Limb (tissue), 2 donors: ENCODE results near the gene XRCC1.

ENCODE experiments used
- DNase-seq, 2 donors: peaks; one replicate each; pipeline ENCODE4 v3.0.0-alpha.2; 2016; ENCODE audit errors: extremely low spot score in 2 of 2

XRCC1 gene, protein sequence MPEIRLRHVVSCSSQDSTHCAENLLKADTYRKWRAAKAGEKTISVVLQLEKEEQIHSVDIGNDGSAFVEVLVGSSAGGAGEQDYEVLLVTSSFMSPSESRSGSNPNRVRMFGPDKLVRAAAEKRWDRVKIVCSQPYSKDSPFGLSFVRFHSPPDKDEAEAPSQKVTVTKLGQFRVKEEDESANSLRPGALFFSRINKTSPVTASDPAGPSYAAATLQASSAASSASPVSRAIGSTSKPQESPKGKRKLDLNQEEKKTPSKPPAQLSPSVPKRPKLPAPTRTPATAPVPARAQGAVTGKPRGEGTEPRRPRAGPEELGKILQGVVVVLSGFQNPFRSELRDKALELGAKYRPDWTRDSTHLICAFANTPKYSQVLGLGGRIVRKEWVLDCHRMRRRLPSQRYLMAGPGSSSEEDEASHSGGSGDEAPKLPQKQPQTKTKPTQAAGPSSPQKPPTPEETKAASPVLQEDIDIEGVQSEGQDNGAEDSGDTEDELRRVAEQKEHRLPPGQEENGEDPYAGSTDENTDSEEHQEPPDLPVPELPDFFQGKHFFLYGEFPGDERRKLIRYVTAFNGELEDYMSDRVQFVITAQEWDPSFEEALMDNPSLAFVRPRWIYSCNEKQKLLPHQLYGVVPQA

DNA sequence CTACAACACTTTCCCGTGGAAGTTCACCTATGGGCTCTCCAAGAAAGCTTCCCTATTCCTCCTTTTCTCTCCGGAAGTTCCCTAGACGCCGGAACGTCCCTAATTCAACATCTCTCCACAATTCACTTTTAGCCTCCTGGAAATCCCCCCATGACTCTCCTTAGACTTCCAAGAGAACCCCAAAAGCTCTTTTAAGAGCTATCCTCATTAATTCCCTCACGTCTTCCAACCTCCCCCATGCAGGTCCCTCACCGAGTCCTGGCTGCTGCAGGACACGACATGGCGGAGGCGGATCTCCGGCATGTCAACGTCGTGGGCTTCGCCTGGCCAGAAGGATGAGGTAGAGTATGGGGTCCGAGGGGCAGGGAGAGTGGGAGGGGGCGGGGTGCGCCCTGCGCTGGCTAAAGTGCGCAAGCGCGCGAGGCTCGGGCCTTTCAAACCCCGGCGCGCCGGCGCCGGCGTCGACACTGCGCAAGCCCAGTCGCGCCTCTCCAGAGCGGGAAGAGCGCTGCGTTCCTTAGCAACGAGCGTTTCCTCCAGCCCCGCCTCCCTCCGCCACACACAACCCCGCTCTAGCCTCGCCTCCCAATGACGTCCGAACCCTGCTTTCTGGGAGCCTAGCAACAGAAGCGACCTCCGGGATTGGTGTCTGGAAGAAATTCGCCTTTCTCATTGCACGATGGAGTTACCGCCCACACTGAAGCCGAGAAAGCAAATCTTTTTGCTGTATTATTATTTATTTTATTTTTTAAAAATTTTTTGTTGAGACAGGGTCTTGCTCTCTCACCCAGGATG, at the start of gene XRCC1, which contains the start of gene PINLYP:
TSS of gene XRCC1 (minus strand) at position 372 of the 795 bp plus-strand sequence. CDS start at position 303, 69 bp downstream.
TSS of gene PINLYP (plus strand) at position 646 of the 795 bp plus-strand sequence. CDS start 1,391 bp downstream, outside the sequence.
- DNase-seq = peak; percentile 98 to 99

DNA sequence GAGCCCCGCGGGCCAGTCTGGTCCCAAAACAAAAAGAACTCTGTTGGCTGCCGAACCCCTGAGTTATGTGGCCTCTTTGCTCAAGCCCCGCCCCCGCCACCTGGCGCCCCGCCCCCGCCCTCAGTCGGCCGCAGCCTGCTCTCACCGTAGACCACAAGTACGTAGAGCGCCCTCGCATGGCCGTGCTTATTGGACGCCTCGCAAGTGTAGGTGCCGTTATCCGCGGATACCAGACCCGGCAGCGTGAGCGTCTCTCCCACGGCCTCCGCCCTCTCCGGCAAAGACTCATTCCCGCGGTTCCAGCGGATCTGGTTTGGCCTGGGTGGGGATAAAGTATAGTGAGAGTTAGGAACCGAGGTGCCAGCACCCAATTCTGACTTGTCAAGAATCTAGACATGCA, 49.6 kb upstream of the XRCC1 start:
- peak in 1 of 2 donors; percentile 59 for DNase-seq

DNA sequence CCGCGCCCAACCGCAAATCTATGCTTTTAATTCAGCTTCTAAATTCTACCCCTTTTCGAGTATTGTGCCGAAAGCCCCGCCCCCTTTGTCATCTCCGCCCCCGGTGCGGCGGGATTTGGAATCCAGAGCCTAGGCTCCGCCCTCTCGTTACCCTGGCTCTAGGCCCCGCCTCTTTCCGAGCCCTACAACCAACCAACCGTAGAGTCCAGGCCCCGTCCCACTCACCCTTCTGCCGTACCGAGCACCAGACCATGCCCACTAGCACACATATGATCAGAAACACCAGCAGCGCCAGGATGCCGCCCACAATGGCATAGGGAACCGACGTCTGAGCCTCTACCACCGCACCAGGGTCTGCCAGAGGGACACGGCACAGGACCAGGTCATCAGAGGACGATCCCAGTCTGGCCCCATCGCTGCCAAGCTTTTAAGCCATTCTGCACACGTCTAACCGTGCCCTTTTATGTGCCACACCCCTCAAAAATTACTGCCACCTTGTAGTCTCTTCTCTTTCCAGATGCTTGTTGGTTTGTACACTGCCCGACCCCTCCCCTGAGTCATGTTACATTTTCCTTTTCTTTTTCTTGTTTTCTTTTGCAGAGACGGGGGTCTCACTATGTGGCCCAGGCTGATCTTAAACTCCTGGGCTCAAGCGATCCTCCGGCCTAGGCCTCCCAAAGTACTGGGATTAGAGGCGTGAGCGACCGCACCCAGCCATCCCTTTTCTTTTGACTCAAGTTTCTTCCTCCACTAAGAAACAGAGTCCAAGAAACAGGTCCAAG, 48.8 kb upstream of the XRCC1 start:
- DNase-seq = no peak

DNA sequence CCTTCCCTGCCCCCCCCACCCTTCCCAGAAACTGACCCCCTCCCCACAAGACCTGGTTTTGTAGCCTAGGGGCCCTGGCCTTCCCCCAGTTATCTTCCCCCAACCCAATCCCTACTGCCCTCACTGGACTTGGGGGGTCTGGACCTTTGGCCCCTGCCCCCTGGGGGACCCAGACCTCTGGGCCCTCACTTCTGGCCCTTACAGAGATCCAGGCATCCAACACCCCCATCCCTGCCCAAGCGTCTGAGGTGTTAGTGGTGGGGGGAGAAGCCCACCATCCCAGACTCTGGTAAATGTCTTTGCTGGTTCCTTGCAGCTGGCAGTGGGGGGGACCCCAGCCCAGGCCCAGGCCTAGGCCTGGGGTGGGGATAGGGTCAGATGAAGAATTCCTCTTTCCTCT, 47.6 kb upstream of the XRCC1 start:
- DNase-seq = no peak

DNA sequence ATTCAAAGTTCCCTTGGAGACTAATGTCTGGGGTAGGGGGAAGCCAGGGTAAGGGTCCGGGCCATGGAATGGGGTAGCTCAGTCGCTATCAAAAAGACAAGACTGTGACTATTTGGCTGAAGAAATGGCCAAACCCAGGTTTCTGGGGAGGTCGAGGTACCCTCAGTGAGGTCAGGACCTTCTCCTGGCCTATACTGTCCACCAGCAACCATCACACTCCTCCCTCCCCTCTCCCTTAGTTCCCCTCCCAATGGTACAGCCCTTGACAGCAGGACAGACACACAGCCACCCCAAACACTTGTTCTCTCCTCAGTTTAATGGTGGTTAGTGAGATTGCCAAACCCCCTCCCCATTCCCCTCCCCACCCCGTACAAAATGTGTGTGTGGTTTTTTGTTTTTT, 46.7 kb upstream of the XRCC1 start:
- DNase-seq = no peak

DNA sequence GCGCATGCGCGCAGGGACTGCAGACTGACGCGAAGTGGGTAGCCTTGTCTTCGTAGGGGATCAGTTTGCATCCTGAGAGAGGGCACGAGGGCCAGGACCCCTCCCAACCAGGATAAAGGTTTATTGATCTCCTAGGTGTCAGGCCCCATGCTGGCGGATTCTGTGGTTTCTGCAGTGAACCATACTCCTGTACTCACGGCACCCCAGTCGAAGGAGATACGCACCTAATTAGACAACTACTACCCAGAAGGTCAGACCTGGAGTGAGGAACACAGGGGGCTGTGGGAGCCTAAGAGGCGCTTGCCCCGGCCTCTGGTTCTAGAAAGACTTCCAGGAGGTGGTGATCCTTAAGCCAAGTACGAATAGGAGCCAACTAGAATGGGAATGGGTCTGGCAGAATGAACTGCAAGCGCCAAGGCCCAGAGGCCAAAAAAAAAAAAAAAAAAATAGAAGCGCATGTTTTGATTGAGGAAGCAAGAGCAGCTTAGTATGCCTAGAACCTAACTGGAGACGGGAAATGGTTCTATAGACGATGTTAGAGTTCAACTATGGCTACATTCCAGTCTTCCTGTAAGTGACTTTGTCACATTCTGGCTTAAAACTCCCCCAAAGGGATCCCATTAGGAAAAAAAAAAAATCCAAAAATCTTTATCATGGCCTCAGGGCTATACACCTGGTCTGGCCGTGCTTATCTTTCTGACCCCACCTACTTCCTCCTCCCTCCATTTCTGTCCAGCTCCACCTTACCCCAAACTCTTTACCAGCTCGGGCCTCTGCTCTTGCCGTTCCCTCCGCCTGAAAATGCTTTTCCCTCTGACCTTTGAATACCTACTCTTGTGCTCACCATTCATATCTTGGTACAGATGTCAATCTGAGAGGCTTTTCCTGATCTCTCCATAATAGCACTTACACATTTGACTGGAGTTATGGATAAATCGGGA, 45.0 kb upstream of the XRCC1 start:
- DNase-seq = no peak

DNA sequence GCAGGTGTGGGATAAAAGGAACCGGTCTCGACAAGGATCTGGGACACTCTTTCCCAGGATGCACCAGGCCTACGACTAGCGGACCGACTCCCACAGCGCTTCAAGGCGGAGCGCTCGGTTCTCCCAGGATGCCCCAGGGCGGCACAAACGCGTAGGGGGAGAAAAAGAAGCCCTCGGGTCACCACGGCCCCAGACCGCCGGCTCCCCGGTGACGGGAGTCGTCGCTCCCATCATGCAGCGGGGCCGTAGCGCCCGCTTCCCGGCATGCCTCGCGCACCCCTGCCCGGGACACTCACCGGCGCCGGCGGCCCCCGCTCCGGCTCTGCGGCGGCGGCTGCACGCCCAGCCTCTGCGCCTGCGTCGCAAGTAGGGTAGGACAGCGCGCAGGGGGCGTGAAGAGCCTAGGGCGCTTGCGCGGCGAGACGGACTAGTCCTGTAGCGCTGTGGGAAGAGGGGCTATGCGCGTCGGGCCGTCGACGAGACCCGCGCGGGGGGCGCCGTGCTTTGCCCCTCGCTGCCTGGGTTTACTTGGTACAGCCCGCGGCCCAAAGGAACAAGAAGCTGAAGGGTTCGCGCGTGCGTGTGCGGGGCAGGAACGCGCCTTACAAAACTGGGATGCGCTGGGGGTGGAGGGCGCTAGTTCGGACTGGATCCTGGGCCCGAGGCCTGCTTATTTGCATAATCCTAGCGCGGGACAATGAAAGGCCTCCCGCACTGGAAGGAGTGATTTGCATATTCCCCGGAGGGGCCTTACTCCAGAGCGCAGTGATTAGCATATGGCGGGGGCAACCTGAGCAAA, 44.1 kb upstream of the XRCC1 start, which contains the start of gene ZNF428:
TSS of gene ZNF428 (minus strand) at position 368 of the 799 bp plus-strand sequence. CDS start 5,325 bp downstream, outside the sequence.
- peak; percentile 92 to 94 for DNase-seq

DNA sequence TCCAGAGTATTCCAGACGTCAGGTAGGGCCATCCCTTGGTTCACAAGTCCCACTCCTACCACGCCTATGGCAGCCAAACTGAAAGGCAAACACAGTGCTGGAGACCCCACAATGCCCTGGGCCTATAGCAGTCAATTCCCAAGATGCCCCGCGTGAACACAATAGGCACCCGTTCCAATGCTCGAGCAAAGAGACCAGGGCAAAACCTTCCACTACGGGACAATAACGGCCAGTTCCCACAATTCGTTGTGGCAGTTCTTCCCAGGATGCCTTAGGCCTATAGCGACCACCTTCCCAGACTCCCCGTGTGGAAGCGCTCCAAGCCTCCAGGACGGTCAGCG, 43.6 kb upstream of the XRCC1 start:
- DNase-seq = peak in 1 of 2 donors; percentile 42

DNA sequence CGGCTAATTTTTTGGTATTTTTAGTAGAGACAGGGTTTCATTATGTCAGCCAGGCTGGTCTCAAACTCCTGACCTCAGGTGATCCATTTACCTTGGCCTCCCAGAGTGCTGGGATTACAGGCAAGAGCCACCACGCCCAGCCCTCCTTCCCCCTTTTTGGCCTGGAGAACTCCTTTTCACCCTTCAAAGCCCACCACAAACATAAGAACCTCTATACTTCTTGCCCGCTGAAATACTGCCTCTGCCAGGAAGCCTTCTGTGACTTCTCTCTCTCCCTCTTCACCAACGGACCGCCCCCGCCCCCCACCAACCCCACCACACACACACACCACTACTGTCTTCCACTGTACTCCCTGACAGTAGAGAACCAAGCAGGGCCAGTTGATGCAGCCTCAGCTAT, 41.6 kb upstream of the XRCC1 start:
- no peak for DNase-seq

DNA sequence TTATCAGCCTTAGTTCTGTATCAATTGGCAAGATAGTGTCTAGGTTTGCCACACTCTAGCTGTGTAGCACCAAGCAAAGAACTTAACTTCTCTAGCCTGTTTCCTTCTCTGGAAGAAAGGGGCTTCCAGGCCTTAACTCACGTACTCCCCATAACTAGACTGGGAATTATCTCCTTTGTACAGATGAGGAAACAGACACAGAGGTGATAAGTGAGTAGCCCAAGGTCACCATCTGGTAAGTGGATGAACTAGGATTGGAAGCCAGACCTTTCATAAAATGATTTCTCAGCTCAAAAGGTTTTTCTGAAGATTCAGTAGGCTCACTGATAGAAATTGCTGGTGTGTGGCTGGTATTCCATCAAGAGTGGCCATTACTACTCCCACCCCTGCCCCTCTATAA, 41.0 kb upstream of the XRCC1 start:
- DNase-seq = no peak

DNA sequence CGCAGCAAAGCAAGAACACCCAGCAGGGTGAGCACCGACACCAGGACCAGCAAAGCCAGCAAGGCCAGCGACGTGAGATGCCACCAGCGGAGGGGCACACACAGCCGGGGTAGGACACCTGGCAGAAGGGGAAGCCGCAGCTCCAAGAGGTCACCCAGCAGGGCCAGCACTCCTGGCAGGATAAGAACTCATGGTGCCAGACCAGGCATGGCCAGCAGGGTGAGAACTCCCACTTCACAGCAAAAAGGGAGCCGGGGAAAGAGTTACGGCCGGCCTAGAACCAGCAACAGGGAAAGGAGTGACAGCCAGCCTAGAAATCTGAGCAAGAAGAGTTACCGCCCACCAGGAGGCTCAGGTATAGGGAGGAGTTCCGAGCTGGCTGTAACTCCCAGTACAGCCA, 37.0 kb upstream of the XRCC1 start:
- DNase-seq = no peak

DNA sequence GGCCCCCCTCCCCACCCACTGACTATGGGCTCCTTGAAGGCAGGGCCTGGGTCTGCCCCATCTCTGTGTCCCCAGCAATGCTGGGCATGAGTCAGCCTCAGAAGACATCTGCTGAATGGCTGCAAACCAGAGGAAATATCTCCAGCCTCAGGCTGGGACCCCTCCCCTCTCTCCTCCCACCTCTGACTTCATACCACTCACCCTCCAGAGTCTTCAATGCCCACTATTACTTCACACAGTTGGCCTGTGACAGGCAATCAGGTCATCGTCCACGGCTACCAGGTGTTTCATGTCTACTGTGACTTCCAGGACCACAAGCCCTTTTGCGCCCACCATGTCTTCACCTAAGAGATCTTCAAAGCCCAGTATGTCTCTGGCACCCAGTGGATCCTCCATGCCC, 36.5 kb upstream of the XRCC1 start, which contains the start of gene SRRM5:
TSS of gene SRRM5 (plus strand) at position 301 of the 400 bp plus-strand sequence. CDS start at position 335, 34 bp downstream.
- DNase-seq = no peak

DNA sequence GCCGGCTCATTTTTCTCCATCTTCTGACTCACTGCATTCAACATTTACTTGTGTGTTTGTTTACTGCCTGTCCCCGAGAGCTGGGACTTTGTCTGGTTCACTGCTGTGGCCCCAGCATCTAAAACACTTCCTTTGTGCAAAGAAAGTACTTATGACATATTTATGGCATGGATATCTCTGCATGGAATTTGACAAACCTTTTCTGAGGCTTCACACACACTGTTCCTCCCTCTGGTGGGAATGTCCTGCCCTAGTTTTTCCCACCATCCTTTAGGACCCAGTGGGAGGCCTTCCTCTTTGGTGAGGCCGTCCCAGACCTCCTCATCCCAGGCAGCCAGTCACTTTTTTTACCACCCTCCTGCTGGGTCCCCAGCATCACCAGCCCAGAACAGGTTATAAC, 35.2 kb upstream of the XRCC1 start:
- no peak for DNase-seq

DNA sequence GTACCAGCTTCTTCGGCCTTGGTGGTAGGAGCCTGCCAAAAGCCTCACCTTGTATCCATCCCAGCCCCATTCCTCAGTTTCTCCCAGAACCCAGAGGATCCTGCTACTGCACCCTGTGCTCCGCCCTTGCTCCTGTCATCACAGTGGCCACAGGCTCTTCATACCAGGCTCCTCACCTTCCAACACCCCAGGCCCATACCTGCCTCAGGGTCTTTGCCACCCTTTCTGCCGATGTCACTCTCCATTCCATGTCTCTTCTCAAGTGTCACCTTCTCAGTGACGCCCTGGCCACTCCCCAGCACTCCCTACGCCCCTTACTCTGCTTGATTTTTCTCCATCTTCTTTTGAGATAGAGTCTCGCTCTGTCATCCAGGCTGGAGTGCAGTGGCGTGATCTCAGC, 34.5 kb upstream of the XRCC1 start:
- no peak for DNase-seq

DNA sequence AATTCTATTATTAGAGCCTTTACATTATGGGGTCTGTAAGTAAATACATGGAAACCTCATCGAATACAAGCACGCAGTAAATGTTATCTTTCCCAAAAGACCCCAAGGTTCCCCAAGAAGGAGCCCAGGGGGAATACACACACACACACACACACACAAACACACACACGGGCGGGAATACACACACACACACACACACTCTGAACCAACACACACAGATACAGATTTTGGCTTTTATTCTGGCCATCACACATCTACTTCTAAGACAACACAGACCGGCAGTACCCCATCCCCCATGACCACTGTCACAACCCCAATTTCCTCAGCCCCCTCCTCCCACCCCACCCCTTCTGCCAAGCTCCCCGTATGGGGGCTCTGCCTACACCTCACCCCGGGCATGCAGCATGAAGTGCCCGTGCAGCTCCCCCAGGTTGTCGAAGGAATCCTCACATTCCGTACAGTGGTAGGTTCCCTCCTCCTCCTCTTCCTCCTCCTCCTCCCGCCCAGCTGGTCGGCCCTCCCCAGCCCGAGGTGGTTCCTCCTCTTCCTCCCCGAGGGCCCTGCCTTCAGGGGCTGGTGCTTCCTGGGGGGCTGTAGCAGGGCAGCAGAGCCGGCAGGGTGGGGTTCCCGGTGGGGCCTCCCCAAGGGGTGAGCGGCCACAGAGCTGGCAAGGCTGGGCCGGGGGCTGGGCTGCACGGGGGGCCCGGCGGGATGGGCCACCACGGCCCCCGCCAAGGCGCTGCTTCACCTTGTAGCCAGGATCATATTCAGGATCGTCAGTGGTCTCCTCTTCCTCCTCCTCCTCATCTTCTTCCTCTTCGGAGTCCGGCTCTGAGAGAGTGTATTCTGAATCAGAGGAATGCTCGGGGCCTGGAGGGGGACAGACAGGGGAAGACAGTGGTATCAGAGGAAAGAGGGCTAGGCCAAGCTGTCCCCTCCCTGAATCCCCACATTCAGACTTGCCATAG, 32.2 kb upstream of the XRCC1 start:
- no peak for DNase-seq

DNA sequence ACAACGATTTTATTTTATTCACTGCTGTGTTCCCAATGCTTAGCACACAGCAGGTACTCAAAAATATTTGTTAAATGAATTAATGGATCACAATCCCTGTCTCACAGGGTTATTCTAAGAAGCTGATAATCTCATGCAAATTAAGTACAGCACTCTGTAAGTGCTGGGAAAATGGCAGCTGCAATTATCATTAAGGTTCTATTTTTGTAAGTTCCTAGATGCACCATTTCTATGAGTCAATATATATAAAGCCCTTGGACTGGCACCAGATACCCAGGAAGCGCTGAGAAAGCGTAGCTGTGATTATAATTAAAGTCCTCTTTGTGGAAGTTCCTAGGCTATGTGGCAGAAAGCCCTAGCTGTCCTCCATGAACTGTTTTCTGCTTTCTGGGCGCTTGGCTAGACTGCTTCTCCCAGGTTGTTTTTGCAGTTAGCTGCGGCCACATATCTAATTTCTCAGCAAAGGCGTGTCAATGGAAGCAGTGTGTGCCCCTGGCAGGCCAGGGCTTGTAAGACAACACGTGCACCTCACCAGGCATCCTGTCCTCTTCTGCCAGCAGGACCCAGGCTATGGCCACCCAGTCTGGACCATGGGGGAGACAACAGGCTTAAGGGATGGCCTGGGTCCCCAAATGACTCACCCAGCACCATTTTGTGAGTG, 31.4 kb upstream of the XRCC1 start:
- no peak for DNase-seq

DNA sequence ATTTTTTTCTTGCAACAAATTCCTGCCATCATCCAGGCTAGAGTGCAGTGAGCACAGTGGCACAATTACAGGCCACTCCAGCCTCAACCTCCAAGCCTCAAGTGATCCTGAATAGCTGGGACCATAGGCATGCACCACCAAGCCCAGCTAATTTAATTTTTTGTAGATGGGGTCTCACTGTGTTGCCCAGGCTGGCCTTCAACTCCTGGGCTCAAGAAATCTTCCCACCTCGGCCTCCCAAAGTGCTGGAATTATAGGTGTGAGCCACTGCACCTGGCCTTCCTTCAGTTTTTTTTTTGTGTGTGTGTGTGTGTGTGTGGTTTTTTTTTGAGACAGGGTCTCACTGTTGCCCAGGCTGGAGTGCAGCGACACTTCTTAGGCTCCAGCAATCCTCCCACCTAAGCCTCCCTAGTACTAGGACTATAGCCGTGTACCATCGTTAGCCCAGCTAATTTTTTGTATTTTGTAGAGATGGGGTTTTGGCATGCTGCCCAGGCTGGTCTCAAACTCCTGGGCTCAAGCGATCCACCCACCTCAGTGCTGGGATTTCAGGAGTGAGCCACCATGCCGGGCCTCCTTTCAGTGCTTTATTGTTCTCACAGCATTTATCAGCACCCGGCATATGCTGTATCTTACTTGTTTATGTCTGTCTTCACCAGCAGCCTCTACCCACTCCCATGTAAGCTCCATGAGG, 30.7 kb upstream of the XRCC1 start:
- DNase-seq = no peak
